ENCODE data around the gene DDX20. TPM values are rescaled to one million over a fixed set of nuclear protein-coding genes. Genes with fewer than 3 reads are reported as not detected.

The DDX20 gene
- total RNA-seq, 2 experiments from 2014 or later: 11.4 to 13.3 TPM

DNA sequence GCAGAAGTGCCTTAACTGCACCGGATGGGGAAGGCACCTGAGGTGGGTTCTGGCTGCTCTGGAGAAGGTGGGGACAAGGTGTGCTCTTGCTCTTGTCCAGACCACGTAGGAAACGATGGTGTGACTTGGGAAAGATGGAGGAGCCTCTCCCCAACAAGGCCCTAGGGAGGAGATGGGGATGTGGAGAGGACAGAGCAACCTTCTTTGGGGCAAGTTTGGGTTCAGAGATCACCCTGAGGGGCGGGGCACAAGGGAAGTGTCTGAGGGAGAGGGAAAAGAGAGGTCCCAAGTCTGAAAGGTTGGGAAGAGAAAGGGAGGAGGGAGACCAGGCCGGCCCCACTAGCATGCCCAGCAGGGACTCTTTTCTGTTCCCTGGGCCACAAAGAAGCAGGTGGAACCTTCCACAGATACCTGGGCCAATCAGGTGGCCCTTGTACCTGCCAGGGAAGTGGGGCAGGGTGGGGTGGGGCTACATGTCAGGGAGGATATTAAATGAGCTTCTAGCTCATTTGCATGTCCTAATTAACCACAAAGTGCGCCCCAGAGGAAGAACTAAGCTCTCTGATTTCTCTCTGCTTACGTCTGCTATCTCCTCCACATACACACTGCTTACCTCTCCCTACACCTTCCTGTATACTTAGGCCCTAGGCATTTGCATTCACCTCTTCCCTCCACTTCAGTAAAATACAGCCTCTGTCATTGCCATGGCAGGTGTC, 32.5 kb upstream of the DDX20 start:
- Mint-ChIP-seq H3K36me3 (ENCODE audit: low read depth) (no peaks in the 10 kb centered on the region), H3K27me3 (ENCODE audit: low read depth) (no peaks in the 10 kb centered on the region), H3K4me3 (no peak overlapping the region), H3K27ac (no peak overlapping the region), H3K9me3 (no peaks in the 10 kb centered on the region), H3K4me1 (ENCODE audit: low read depth) (peaks cover 9% of the 10 kb centered on the region)
- no peak for DNase-seq
- CTCF ChIA-PET: interaction anchor here (0.9 kb wide), 1 partner anchor 9 kb away, joined by 4 read pairs; no protein-coding TSS in a partner anchor
- intact Hi-C loops (cut with micrococcal nuclease): no loop called here

DNA sequence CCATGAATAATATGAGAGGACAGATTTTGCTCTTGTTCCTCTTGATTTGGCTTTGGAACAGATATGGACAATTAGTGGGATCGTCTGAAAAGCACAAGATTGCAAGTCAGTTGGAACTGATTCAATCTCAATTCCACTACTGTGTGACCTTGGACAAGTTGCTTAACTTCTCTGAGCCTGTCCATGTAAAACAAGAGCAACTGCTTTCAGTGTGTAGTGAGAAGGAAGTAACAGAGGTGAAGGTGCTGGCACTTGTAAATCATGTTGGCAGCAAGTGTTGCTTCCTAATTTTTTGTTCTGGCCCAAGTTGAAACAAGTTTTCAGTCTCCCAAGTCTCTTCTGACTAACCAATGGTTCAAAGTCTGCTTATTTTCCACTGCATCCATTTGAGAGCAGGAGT, 31.8 kb upstream of the DDX20 start:
- H3K27ac Mint-ChIP-seq: no peak overlapping the region
- no peaks in the 10 kb centered on the region for H3K36me3 Mint-ChIP-seq (ENCODE audit: low read depth)
- no peaks in the 10 kb centered on the region for H3K9me3 Mint-ChIP-seq
- H3K27me3 Mint-ChIP-seq (ENCODE audit: low read depth): no peaks in the 10 kb centered on the region
- intact Hi-C loops (cut with micrococcal nuclease): no loop called here
- CTCF ChIA-PET: interaction anchor here (0.9 kb wide), 1 partner anchor 9 kb away, joined by 4 read pairs; no protein-coding TSS in a partner anchor
- no peak overlapping the region for H3K4me3 Mint-ChIP-seq
- DNase-seq: no peak
- H3K4me1 Mint-ChIP-seq (ENCODE audit: low read depth): peaks cover 9% of the 10 kb centered on the region

DNA sequence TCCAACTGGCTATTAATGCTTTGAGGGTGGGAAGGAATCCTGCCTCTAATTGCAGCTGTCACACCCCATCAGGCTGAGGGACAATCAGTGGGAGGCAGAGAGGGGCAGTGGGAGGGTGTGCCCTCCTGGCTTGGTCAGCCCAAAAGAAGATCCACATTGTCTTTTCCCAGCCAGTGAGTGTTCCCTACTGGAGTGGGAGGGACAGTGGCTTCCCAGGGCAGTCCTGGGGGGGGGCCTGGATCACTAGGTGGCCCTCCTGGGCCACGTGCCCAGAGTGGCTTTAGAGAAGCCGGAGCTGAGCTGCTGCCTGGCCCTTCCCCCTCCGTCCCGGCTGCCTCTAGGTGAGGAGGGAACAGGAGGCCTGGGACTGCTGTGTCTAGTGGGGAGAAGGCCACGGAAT, 30.5 kb upstream of the DDX20 start:
- Mint-ChIP-seq H3K36me3 (ENCODE audit: low read depth) (no peaks in the 10 kb centered on the region), H3K9me3 (no peaks in the 10 kb centered on the region), H3K27me3 (ENCODE audit: low read depth) (no peaks in the 10 kb centered on the region), H3K4me1 (ENCODE audit: low read depth) (peaks cover 9% of the 10 kb centered on the region), H3K4me3 (no peak overlapping the region), H3K27ac (no peak overlapping the region)
- intact Hi-C loops (cut with micrococcal nuclease): no loop called here
- no peak for DNase-seq
- CTCF ChIA-PET: no interaction called here

DNA sequence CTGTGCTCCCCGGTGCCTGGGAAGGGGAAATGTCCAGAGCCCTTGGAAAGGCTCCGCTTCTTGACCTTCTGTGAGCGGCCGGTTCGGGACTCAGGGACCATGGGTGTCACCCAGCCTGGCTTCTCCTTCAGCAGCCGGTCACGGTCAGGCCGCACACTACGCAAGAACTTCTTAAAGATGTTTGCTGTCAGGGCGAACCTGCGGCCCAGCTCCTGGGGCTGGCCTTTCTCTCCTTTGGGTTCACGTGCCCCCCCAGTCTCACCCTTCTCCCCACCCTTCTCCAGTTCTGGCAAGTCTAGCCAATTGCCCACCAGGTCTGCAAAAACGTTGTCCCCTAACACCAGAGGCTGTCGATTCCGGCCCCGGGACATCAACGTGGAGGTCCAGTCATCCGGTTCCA, 28.6 kb upstream of the DDX20 start:
- DNase-seq: no peak
- no peaks in the 10 kb centered on the region for H3K36me3 Mint-ChIP-seq (ENCODE audit: low read depth)
- H3K4me3 Mint-ChIP-seq: no peak overlapping the region
- CTCF ChIA-PET: interaction anchor here (1.3 to 1.5 kb wide), 2 partner anchors 12 to 21 kb away, joined by 3 to 6 read pairs; no protein-coding TSS in a partner anchor
- H3K27ac Mint-ChIP-seq: no peak overlapping the region
- H3K9me3 Mint-ChIP-seq: no peaks in the 10 kb centered on the region
- H3K27me3 Mint-ChIP-seq (ENCODE audit: low read depth): no peaks in the 10 kb centered on the region
- intact Hi-C loops (cut with micrococcal nuclease): no loop called here
- H3K4me1 Mint-ChIP-seq (ENCODE audit: low read depth): peaks cover 9% of the 10 kb centered on the region

DNA sequence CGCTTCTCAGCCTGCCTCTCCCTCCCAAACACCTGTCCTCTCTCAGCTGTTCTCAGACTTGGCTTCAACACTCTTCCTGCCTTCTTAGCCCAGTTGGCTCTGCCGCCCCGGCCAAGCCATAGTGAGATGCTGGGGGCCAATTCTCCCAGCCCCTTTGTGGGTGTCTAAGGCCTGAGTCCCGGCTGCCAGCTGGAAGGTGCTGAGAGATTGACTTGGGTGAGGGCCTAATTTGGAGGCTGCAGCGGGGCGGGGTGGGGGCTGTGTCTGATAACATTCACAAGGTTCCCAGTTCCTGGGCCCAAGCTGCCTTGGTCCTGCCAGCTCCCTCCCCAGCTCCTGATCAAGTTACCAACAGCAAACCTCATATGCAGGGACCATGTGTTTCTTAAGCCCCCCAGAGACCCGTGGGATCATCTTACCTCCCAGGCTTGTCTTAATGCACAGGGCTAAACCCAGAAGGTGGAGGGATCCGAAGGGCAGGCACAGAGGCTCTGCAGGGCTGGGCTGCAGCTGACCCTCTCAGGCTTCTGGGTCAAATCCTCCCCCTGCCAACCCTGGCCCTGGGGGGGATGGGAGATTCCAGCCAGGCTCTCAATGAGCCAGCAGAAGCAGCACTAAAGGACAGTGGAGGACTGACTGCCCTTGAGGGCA, 26.3 kb upstream of the DDX20 start:
- Mint-ChIP-seq H3K27me3 (ENCODE audit: low read depth) (no peaks in the 10 kb centered on the region), H3K36me3 (ENCODE audit: low read depth) (no peaks in the 10 kb centered on the region), H3K9me3 (no peaks in the 10 kb centered on the region), H3K4me3 (no peak overlapping the region), H3K4me1 (ENCODE audit: low read depth) (no peaks in the 10 kb centered on the region), H3K27ac (no peak overlapping the region)
- CTCF ChIA-PET: no interaction called here
- intact Hi-C loops (cut with micrococcal nuclease): no loop called here
- DNase-seq: no peak

DNA sequence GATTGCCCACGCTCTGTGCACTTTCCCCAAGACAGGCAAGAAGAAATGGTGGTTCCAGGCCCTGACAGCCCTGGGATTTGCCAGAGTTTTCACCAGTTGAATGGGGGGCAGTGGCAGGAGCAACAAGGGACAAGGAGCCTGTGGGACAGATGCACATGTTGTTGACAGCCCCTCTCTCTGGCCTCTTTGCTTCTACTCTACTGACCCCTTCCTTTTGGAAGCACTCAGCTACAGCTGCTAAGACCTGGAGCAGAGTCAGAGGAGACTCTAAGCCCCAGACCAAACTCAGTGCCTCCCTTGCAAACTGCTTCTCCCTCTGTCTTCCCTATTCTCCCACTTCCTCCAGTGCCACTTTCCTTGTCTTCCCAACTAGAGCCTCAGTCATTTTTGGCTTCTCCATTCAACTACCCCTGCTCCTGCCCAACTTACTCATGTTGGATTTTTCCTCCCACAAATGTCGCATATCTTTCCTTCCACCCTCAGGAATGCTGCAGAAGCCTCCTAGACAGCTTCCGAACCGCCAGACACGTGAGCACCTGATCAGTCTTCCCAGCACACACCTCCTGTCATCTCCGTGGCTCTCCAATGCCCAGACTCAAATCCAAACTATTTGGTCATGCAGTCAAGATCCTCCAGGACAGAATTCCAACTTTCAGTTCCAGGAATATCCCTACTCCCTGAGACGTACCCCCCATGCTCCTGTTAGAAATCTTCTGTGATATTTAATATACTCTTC, 25.6 kb upstream of the DDX20 start:
- intact Hi-C loops (cut with micrococcal nuclease): no loop called here
- no peaks in the 10 kb centered on the region for H3K4me1 Mint-ChIP-seq (ENCODE audit: low read depth)
- no peaks in the 10 kb centered on the region for H3K9me3 Mint-ChIP-seq
- no peaks in the 10 kb centered on the region for H3K36me3 Mint-ChIP-seq (ENCODE audit: low read depth)
- no peak overlapping the region for H3K4me3 Mint-ChIP-seq
- no peak overlapping the region for H3K27ac Mint-ChIP-seq
- CTCF ChIA-PET: interaction anchor here (0.7 kb wide), 1 partner anchor 16 kb away, joined by 3 read pairs; no protein-coding TSS in a partner anchor
- DNase-seq: no peak
- no peaks in the 10 kb centered on the region for H3K27me3 Mint-ChIP-seq (ENCODE audit: low read depth)

DNA sequence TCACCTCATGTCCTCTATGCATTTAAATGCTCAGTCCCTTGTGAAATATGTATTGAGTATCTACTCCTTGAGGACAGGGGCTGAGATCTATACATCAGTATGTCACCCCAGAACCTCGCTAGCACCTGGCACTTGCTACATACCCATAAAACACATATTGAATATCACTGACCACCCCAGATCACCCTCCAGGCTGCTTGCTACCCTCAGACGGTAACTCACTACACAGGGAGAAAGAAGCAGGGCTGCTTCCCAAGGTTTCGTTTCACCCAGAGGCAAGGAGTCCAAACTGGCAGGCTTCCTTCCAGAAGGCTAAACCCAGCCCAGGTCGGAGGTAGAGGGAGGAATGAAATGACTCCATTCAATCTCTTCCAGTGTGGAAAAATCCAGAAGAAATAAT, 25.0 kb upstream of the DDX20 start:
- Mint-ChIP-seq H3K27ac (no peak overlapping the region), H3K27me3 (ENCODE audit: low read depth) (no peaks in the 10 kb centered on the region), H3K4me1 (ENCODE audit: low read depth) (no peaks in the 10 kb centered on the region), H3K36me3 (ENCODE audit: low read depth) (no peaks in the 10 kb centered on the region), H3K4me3 (no peak overlapping the region), H3K9me3 (no peaks in the 10 kb centered on the region)
- intact Hi-C loops (cut with micrococcal nuclease): no loop called here
- CTCF ChIA-PET: interaction anchor here (0.6 to 1.7 kb wide), 3 partner anchors 15 to 734 kb away, joined by 3 to 6 read pairs (median 3); no protein-coding TSS in a partner anchor
- no peak for DNase-seq

DNA sequence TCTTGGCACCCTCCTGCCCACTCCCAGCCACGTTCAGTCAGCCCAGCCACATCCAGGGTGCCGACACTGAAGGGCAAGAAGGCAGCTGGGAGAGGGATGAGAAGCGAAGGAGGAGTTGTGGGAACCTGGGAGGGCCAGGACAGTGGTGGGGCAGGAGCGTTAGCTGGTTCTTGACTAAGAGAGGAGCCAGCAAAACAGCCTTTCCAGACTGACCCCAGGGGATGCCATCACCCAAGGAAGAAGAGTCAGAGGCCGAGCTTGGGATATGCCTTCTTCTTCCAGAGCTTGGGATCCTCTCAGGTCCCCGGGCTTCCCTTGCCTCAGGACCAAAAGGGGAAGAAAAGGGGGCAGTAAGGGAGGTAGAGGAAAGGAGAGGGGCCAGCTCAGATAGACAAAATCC, 23.7 kb upstream of the DDX20 start:
- DNase-seq: no peak
- intact Hi-C loops (cut with micrococcal nuclease): no loop called here
- Mint-ChIP-seq H3K27ac (no peak overlapping the region), H3K27me3 (ENCODE audit: low read depth) (peaks cover 1% of the 10 kb centered on the region), H3K36me3 (ENCODE audit: low read depth) (no peaks in the 10 kb centered on the region), H3K4me3 (no peak overlapping the region), H3K4me1 (ENCODE audit: low read depth) (no peaks in the 10 kb centered on the region), H3K9me3 (no peaks in the 10 kb centered on the region)
- CTCF ChIA-PET: interaction anchor here (0.6 to 1.7 kb wide), 3 partner anchors 17 to 62 kb away, joined by 3 to 6 read pairs (median 3); no protein-coding TSS in a partner anchor

DNA sequence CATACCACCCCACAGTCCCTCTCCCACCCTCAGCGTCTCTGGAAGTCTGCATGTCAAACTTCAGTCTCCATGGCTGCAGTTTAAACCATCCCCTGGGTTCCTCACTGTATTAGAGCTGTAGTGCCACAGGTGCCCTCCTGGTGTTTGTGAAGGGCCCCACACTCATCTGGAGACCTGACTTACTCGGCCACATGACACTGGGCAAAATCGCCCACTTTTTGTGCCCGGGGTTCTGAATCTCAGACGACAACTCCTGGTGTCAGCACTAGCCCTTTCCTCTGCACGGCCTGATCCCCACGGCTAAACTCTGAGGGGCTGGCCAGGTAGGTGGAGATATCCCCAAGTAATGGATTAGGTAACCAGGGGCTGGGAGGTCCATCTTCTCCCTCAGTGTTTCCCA, 23.0 kb upstream of the DDX20 start:
- Mint-ChIP-seq H3K4me3 (no peak overlapping the region), H3K27ac (no peak overlapping the region), H3K4me1 (ENCODE audit: low read depth) (peaks cover 4% of the 10 kb centered on the region), H3K27me3 (ENCODE audit: low read depth) (peaks cover 9% of the 10 kb centered on the region), H3K9me3 (no peaks in the 10 kb centered on the region), H3K36me3 (ENCODE audit: low read depth) (no peaks in the 10 kb centered on the region)
- no peak for DNase-seq
- CTCF ChIA-PET: interaction anchor here (1.1 kb wide), 1 partner anchor 22 kb away, joined by 3 read pairs; no protein-coding TSS in a partner anchor
- intact Hi-C loops (cut with micrococcal nuclease): no loop called here

DNA sequence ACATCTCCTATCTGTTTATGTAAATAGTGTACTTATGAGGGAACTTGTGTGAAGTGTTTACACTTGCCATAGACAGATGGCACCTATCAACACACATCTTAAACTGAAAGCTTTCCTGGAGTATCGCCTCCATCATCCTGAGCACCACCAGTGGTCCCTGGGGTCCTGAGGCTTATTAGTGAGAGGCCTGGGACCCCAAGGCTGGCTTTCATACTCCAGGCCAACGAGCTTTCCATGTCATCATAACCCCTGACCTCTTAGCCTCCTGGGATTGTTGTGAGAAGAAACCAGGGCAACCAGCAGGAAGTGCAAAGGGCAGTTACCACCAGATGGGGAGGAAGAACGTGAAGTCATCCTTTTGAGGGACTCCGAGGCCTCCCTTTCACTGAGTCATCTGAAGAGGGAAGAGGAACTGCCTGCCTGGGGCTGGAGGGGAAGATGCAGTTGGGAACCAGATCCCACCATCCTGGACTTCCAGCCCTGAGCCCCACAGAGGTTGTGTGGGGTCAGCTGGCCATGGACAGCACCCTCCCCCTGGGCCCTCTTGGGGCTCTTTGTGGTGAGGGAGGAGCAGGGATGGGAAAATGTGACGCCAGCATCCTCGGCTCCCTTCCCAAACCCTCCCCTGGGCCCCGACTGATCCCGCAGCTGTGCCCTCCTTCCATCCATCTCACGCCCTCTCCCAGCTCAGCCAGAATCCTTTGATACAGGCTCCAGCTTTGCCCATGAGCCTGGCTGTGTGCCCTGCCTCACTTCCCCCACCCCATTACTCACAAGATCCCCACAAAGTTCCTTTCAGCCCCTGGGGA, 22.3 kb upstream of the DDX20 start:
- H3K27ac Mint-ChIP-seq: no peak overlapping the region
- intact Hi-C loops (cut with micrococcal nuclease): no loop called here
- H3K4me3 Mint-ChIP-seq: no peak overlapping the region
- H3K4me1 Mint-ChIP-seq (ENCODE audit: low read depth): peaks cover 9% of the 10 kb centered on the region
- H3K9me3 Mint-ChIP-seq: no peaks in the 10 kb centered on the region
- H3K27me3 Mint-ChIP-seq (ENCODE audit: low read depth): peaks cover 15% of the 10 kb centered on the region
- no peaks in the 10 kb centered on the region for H3K36me3 Mint-ChIP-seq (ENCODE audit: low read depth)
- CTCF ChIA-PET: interaction anchor here (1.0 to 6.6 kb wide), 4 partner anchors 14 to 251 kb away, joined by 3 to 31 read pairs (median 4); no protein-coding TSS in a partner anchor
- peak; percentile 16 for DNase-seq

DNA sequence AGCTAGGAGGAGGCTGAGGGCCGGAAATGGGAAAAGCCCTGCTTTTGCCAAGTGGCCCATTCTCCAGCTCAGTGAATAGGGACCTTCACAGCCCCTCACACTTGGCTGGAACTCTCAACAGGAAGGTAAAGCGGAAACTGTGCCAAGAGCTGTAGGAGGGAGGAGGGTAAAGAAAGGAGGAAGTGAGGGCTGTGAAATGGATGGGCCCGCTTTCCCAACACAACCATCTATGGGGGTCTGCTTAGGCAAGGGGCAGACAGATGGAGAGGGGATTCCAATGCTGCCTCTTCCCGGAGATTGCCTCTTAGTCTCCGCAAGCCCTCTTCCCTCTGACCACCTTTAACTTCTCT, 21.7 kb upstream of the DDX20 start:
- H3K4me3 Mint-ChIP-seq: no peak overlapping the region
- H3K4me1 Mint-ChIP-seq (ENCODE audit: low read depth): peaks cover 11% of the 10 kb centered on the region
- no peak overlapping the region for H3K27ac Mint-ChIP-seq
- CTCF ChIA-PET: interaction anchor here (1.0 to 6.6 kb wide), 5 partner anchors 13 to 252 kb away, joined by 3 to 31 read pairs (median 6); no protein-coding TSS in a partner anchor
- H3K9me3 Mint-ChIP-seq: no peaks in the 10 kb centered on the region
- no peak for DNase-seq
- peaks cover 17% of the 10 kb centered on the region for H3K27me3 Mint-ChIP-seq (ENCODE audit: low read depth)
- intact Hi-C loops (cut with micrococcal nuclease): no loop called here
- no peaks in the 10 kb centered on the region for H3K36me3 Mint-ChIP-seq (ENCODE audit: low read depth)

DNA sequence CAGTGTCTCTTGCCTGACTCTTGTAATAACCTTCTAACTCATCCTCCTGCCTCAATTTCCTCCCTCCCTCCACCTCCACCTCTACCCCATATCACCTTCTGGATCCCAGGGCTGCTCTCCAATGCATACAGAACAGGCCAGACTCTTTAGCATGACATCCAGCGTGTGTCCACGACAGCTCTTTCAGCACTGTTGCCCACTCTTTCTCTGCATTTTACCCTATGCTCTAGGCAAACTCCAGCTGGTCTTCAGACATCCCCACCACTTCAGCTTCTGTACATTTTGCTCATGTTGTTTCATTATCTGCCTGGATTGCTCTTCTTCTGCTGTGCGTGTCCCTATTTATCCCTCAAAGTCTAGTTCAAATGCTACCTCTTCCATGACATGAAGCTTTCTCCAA, 21.3 kb upstream of the DDX20 start:
- H3K27me3 Mint-ChIP-seq (ENCODE audit: low read depth): peaks cover 17% of the 10 kb centered on the region
- no peak for DNase-seq
- H3K4me3 Mint-ChIP-seq: no peak overlapping the region
- H3K36me3 Mint-ChIP-seq (ENCODE audit: low read depth): no peaks in the 10 kb centered on the region
- no peak overlapping the region for H3K27ac Mint-ChIP-seq
- CTCF ChIA-PET: interaction anchor here (1.2 to 6.6 kb wide), 4 partner anchors 13 to 252 kb away, joined by 3 to 31 read pairs (median 5); no protein-coding TSS in a partner anchor
- H3K9me3 Mint-ChIP-seq: no peaks in the 10 kb centered on the region
- intact Hi-C loops (cut with micrococcal nuclease): no loop called here
- peaks cover 11% of the 10 kb centered on the region for H3K4me1 Mint-ChIP-seq (ENCODE audit: low read depth)

All from activated naive CD4-positive, alpha-beta T cell treated with anti-CD3 and anti-CD28 coated beads for 36 hours (primary cell).